Cerebellar nuclear complex (tissue), 1 donor: ENCODE data around the gene ACR.
"Not testable (repeated sequence)": the region's sequence is repeated elsewhere in the genome, so short reads cannot be mapped to it uniquely, and the experiment has no call there.

Source experiments
- DNase-seq, 2 experiments: peaks; one replicate each; lab custom pipeline; 2025; lab: John Stamatoyannopoulos, UW

ACR gene

DNA sequence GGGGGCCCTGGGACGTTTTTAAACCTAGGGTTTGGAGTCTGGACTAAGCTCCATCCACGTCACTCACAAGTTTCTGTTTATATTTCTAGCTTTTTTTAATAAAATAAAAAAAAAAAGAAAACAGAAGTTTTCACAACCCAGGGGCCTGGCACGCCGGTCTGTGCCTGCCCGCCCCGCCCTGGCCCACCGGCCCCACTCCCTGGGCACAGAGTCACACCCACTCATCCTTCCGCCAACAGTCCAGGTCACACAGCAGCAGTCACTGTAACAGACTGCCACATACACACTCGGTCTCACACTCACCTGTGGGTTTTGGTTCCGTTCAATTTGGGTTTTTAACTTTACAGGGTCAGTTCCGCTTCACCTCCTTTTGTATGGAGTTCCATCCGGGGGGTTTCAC, 5.3 kb upstream of the ACR start:
- DNase-seq, result no peak

DNA sequence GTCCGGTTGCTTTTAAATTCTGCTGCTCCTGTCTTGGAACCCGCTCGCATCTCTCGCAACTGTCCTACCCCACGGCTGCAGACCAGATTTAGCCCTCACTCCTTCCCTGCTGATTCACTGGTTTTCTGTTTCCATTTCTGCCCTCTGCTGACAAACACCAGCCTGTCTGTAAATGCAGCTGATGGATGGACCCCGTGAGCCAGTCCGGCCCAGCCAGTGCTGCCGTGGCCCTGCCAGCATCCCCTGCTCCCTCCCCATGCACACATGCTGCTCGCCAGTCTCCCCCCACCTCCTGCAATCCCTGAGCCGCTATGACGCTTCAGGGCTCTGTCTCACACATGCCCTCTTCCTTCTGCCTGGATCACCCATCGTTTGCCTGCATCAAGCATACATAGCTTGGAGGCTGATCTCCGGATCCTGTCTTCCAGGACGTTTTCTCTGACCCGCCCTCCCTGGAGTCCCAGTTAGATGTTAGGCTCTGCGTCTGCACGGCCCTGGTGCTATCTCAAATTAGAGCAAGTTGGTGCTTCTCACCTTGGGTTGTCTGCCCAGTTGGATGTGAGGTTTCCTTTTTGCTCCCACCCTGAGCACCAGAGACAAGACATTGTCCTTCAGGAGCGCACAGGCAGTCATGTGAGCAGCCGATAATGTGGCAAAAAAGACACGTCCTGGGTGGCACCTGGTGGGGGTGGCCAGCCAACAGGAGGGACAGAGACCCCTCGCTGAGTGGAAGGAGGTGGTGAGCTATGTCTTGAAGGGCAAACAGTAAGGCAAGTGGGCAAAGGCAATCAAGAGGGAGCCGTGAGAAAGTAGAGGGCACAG, 4.3 kb upstream of the ACR start:
- DNase-seq, result peak in 1 of 2 experiments; percentile 34

DNA sequence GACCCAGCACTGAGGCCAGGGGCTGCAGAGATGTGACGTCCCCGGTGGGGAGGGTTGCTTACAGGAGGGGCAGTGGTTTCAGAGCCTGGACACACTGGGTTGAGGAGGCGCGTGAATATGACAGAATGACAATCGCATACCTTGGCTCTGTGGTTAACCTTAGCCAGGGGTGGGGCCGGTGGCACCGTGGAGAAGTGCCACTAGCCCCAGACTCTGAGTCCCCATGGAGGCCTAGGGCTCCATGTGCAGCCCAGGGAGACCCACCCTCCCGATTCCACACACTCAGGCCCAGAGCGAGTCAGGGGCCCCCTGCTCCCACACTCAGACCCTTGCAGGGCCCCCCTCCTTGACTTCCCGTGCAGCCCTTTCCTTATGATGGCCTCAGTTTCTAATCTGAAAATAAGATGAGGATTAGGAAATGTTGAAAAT, 3.6 kb upstream of the ACR start:
- no peak for DNase-seq

DNA sequence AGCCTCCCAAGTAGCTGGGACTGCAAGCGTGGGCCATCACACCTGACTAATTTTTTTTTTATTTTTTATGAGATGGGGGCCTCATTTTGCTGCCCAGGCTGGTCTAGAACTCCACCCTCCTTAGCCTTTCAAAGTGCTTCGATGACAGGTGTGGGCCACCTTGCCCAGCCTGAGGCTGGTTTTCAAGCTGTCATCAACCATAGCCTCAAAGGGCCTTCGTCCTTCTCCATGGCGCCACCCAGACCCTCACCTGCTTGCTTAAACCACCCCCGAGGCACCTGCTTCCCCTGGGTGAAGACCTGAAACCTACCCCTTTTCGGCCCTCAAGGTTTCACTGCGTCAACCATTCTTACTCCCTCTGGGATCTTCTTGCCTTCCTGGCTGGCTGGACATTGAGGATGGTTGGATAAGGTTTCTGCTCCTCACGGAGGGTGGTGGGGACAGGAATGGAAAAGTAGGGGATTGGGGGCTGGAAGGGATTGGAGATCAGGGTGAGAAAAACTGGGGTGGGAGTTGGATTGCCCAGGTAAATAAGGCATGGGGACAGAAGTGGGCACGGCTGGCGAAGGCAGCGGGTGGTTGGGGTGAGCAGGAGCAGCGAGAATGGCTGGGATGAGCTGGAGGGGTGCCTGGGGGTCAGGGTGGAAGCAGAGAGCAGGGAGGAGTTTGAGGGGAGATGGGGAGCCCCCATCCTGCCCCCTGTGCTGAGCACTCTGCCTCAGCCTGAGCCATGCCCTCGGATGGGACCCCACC, 2.8 kb upstream of the ACR start:
- no peak for DNase-seq

DNA sequence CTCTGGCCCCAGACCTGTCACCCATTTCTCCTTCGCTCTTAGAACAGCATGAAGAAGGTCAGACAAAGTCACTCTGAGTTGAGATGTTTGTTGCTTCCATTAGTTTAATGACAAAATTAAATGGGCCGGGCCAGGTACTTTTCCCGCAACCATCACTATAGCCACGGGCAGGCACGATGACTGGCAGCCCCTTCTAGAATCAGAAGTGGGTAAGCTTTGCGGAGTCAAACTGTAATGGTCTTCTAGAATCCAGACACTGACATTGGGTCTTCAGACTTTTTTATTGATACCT, 2.3 kb upstream of the ACR start:
- DNase-seq, result no peak

- no peak for DNase-seq
These were observed 734 bp downstream of the ACR start for GRCh38 chr22:50738649-50739227.

DNA sequence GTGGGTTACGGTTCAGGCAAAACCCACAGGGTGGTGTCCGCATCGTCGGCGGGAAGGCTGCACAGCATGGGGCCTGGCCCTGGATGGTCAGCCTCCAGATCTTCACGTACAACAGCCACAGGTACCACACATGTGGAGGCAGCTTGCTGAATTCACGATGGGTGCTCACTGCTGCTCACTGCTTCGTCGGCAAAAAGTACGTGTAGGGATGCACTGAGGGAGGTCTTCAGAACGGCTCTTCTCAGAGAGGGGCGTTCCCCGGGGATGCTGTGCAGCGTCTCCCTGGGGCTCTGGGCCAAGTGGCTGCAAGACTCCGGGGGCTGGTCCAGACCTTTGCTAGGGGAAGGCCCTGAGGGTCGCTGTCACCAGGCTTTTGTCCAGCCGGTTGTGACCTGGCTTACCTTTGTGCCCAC, 1.3 kb downstream of the ACR start:
- DNase-seq, result no peak

- DNase-seq, result peak in 1 of 2 experiments; percentile 26
These were observed 1.9 kb downstream of the ACR start for GRCh38 chr22:50739894-50740293.

GRCh38 chr22:50740714-50741113, 2.7 kb downstream of the ACR start:
- not testable (repeated sequence) for DNase-seq

- not testable (repeated sequence) for DNase-seq
These were observed 6.4 kb downstream of the ACR start for GRCh38 chr22:50744424-50744823.

DNA sequence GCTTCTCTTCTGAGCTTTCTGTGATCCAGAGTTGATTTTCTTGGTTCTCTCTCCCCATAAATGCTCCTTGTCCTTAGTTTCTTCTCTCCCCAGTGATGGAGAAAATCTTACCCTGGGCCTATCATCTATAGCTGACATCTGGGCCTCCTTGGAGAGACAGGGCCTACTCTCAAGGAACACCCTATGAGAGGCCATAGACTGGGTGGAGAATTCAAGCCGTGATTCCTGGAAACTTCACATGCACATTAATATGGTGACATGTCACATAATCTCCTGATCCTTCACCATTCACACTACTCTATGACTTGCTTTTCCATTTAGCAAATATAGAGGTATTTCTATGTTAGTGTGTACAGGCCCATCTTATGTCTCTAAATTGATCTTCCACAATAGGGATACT, 9.5 kb downstream of the ACR start:
- DNase-seq, result not testable (repeated sequence)

- not testable (repeated sequence) for DNase-seq
These were observed 10.6 kb downstream of the ACR start for GRCh38 chr22:50748630-50749029.

GRCh38 chr22:50749302-50750074, 11.5 kb downstream of the ACR start:
- not testable (repeated sequence) for DNase-seq

- not testable (repeated sequence) for DNase-seq
These were observed 17.2 kb downstream of the ACR start for GRCh38 chr22:50755251-50755650.

DNA sequence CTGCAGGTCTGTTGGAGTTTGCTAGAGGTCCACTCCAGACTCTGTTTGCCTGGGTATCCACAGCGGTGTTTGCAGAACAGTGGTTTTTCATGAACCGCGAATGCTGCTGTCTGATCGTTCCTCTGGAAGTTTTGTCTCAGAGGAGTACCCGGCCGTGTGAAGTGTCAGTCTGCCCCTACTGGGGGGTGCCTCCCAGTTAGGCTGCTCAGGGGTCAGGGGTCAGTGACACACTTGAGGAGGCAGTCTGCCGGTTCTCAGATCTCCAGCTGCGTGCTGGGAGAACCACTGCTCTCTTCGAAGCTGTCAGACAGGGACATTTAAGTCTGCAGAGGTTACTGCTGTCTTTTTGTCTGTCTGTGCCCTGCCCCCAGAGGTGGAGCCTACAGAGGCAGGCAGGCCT, 18.4 kb downstream of the ACR start:
- DNase-seq, result not testable (repeated sequence)

- DNase-seq, result not testable (repeated sequence)
These were observed 19.0 kb downstream of the ACR start for GRCh38 chr22:50756949-50757491.

GRCh38 chr22:50759597-50760341, 21.8 kb downstream of the ACR start:
- DNase-seq, result not testable (repeated sequence)

- DNase-seq, result not testable (repeated sequence)
These were observed 23.8 kb downstream of the ACR start for GRCh38 chr22:50761829-50762228.

DNA sequence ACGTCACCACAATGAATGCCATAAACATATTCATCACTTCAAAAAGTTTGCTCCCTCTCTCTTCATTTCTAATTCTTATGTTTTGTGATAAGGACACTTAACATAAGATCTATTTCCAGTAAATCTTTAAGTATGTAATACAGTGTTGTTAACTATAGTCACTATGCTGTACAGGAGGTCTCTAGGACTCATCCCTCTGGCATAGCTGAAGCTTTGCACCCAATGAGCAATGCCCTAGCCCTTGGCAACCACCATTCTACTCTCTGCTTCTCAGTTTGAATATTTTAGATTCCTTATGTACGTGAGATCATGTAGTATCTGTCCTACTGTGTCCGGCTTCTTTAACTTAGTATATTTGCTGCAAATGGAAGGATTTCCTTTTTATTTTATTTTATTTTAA, 26.3 kb downstream of the ACR start:
- DNase-seq, result not testable (repeated sequence)

- not testable (repeated sequence) for DNase-seq
These were observed 37.1 kb downstream of the ACR start for GRCh38 chr22:50775132-50775531.

DNA sequence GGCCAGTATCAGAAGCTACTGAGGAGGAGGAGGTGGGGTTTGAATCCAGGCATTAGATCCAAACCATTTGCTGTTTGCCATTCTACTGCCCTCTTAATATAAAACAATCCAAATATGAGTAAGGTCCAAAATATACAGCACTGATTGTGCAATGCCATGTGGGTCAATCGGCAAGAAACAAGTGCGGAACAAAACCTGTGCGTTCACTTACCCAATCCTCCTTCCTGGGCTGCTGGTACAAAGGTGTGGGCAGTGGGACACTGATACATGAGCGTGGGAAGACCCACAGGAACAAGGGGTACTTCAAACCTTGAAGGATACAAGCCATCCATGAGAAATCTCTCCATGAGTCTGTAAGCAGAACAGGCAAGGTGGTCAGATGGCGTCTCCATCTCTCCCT, 39.6 kb downstream of the ACR start:
- not testable (repeated sequence) for DNase-seq
